OCI-LY3 (cell line): ENCODE results near the gene XRCC5.

Experiments used
- CTCF ChIP-seq: fragments of 200-600, 300-600 bp; sonication (generic); IDR thresholded peaks from 2 replicates; pipeline ENCODE4 v1.5.1; 2014; ENCODE audit warnings: antibody characterized with exemption, low read length, low read depth
- EZH2phosphoT487 ChIP-seq: fragments of 200-600 bp; shearing (Covaris generic); IDR thresholded peaks from 2 replicates; pipeline ENCODE4 v1.6.1; 2018; ENCODE audit warnings: antibody characterized with exemption, mixed run types, low read depth

GRCh38 chr2:216229277-216229914 lies 120.2 kb downstream of the XRCC5 start:
- TF ChIP-seq CTCF: no peak
- TF ChIP-seq EZH2phosphoT487: no peak
